DOHH2 (cell line): ENCODE results near the gene IRX4.

Experiments used
- H3F3A ChIP-seq: fragments of 200-600 bp; sonication (generic), shearing (Covaris generic); 2 replicates; pipeline ENCODE4 v1.6.0; 2016; ENCODE audit warnings: antibody characterized with exemption, mild to moderate bottlenecking; ENCODE audit not compliant: control insufficient read depth, insufficient read depth
- H3K27ac ChIP-seq: fragments of 200-600 bp; sonication (generic); 2 replicates; pipeline ENCODE4 v1.5.1; 2014; ENCODE audit warnings: low read depth, mild to moderate bottlenecking, low read length, moderate library complexity
- H3K27me3 ChIP-seq: fragments of 200-600 bp; sonication (generic); 2 replicates; pipeline ENCODE4 v1.6.1; 2014; ENCODE audit warnings: mild to moderate bottlenecking, low read length, mixed read lengths; ENCODE audit not compliant: control insufficient read depth
- H3K36me3 ChIP-seq: fragments of 200-600 bp; sonication (generic); 2 replicates; pipeline ENCODE4 v1.6.1; 2014; ENCODE audit warnings: mild to moderate bottlenecking, low read length, moderate library complexity, mixed read lengths; ENCODE audit not compliant: control insufficient read depth
- H3K4me1 ChIP-seq: fragments of 200-600 bp; sonication (generic); 2 replicates; pipeline ENCODE4 v1.6.1; 2014; ENCODE audit warnings: mild to moderate bottlenecking, low read length, mixed read lengths; ENCODE audit not compliant: control insufficient read depth
- H3K4me2 ChIP-seq: fragments of 200-600 bp; sonication (generic); 2 replicates; pipeline ENCODE4 v1.6.0; 2014; ENCODE audit warnings: mild to moderate bottlenecking, low read length, moderate library complexity
- H3K4me3 ChIP-seq: fragments of 200-600 bp; sonication (generic); 2 replicates; pipeline ENCODE4 v1.5.1; 2014; ENCODE audit warnings: mild to moderate bottlenecking, low read length, mixed read lengths
- H3K79me2 ChIP-seq: fragments of 200-600 bp; sonication (generic); 2 replicates; pipeline ENCODE4 v1.6.1; 2014; ENCODE audit warnings: mild to moderate bottlenecking, low read length, mixed read lengths; ENCODE audit not compliant: control insufficient read depth
- H3K9me2 ChIP-seq: fragments of 200-600 bp; sonication (generic); replicated peaks from 2 replicates; pipeline ENCODE4 v1.6.1; 2014; ENCODE audit warnings: mild to moderate bottlenecking, low read length, mixed read lengths; ENCODE audit not compliant: control insufficient read depth
- H3K9me3 ChIP-seq: fragments of 200-600 bp; sonication (generic); 2 replicates; pipeline ENCODE4 v1.6.1; 2014; ENCODE audit warnings: antibody characterized with exemption, low read length, mixed read lengths; ENCODE audit not compliant: control insufficient read depth, insufficient read depth
- H4K20me1 ChIP-seq: fragments of 200-600 bp; sonication (generic); 2 replicates; pipeline ENCODE4 v1.6.0; 2014; ENCODE audit warnings: low read depth, mild to moderate bottlenecking, antibody characterized with exemption, low read length, moderate library complexity; ENCODE audit not compliant: control insufficient read depth, insufficient read depth
- EZH2phosphoT487 ChIP-seq: fragments of 200-600 bp; sonication (generic); IDR thresholded peaks from 2 replicates; pipeline ENCODE4 v1.6.1; 2017; ENCODE audit warnings: borderline replicate concordance, mild to moderate bottlenecking, antibody characterized with exemption, low read length, moderate library complexity, mixed read lengths
- TF ChIP-seq, protein P1 (sequence below): fragments of 200-600 bp; sonication (generic); IDR thresholded peaks from one replicate; pipeline ENCODE4 v1.5.1; 2014; ENCODE audit warnings: antibody characterized with exemption, mild to moderate bottlenecking, low read depth, low read length; ENCODE audit not compliant: poor library complexity, severe bottlenecking

The IRX4 gene

DNA sequence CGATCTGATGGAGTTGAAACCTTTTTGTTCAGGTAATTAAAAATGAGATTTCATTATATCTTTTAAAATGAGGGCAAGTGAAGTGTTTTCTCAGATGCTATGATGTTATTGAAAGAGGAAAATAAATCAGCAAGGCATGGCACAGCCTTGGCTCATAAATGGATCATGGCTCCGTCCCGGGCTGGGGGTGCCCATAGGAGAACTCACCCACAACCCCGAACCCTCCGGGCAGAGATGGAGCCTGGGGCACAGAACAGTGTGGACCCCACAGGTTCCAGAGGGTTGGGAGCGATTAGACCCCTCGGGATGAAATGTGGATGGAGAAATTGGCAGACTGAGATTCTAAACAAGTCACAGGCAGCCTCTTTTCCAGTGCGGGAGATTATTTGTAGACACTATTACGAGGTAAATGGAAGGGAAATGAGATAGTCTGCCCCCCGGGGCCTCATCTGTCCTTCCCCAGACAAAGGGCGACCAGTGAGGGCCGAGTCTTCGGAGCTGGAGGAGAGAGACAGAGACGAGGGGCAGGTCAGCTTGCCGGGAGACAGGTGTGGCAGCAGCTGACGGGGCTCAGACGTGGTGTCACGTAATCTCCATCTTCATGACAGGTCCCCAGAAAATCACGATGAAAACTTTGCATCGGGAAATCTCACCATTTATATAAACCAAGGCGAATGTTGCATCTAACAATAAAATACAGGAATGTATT is 47.9 kb downstream of the IRX4 start:
- Histone ChIP-seq H3F3A (peaks cover 2% of the 10 kb centered on the region; the same call in 1 of the 2 replicates), H3K27me3 (no peaks in the 10 kb centered on the region), H3K9me3 (no peaks in the 10 kb centered on the region)

DNA sequence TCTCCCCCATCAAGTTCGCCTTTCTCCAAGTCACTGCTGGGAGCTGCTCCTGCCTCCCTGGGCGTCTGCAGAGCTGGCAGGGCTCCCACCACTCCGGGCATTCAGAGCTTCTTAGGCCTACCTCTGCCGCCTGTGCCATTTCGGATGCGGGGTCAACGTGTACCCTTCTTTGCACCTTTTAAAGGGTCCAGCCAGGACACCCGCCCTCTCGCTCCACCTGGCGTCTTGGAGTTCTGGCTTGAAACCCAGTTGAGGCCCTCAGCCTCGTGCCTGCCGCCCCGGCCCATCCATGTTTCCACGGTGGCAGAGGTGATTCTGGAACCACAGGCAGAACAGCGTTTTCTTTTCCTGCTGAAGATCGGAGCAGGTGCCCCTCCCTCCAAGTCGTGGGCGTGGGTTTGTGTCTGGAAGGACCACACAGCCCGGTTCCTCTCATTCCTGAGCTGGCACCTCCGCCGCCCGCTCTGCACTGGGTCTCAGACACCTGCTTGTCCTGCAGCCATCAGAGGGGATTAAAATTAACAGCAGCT is 48.6 kb downstream of the IRX4 start:
- Histone ChIP-seq H3K4me1 (no peaks in the 10 kb centered on the region), H3K27ac (no peak overlapping the region), H3K4me2 (no peak overlapping the region), H3K4me3 (no peak overlapping the region), H3K27me3 (no peaks in the 10 kb centered on the region), H3K9me3 (no peaks in the 10 kb centered on the region), H3F3A (peaks cover 2% of the 10 kb centered on the region; the same call in 1 of the 2 replicates), H3K36me3 (no peaks in the 10 kb centered on the region), H3K79me2 (no peaks in the 10 kb centered on the region), H3K9me2 (no peaks in the 10 kb centered on the region), H4K20me1 (no peaks in the 10 kb centered on the region)
- TF ChIP-seq, protein P1, sequence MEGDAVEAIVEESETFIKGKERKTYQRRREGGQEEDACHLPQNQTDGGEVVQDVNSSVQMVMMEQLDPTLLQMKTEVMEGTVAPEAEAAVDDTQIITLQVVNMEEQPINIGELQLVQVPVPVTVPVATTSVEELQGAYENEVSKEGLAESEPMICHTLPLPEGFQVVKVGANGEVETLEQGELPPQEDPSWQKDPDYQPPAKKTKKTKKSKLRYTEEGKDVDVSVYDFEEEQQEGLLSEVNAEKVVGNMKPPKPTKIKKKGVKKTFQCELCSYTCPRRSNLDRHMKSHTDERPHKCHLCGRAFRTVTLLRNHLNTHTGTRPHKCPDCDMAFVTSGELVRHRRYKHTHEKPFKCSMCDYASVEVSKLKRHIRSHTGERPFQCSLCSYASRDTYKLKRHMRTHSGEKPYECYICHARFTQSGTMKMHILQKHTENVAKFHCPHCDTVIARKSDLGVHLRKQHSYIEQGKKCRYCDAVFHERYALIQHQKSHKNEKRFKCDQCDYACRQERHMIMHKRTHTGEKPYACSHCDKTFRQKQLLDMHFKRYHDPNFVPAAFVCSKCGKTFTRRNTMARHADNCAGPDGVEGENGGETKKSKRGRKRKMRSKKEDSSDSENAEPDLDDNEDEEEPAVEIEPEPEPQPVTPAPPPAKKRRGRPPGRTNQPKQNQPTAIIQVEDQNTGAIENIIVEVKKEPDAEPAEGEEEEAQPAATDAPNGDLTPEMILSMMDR: no peak
- no peak for TF ChIP-seq EZH2phosphoT487

More for the DNA sequence above, 47.9 kb downstream of the IRX4 start:
- Histone ChIP-seq H4K20me1 (no peaks in the 10 kb centered on the region), H3K79me2 (no peaks in the 10 kb centered on the region), H3K4me3 (no peak overlapping the region), H3K4me2 (no peak overlapping the region), H3K27ac (no peak overlapping the region), H3K9me2 (no peaks in the 10 kb centered on the region), H3K36me3 (no peaks in the 10 kb centered on the region), H3K4me1 (no peaks in the 10 kb centered on the region)
- TF ChIP-seq EZH2phosphoT487: no peak
- TF ChIP-seq, protein P1: no peak

DNA sequence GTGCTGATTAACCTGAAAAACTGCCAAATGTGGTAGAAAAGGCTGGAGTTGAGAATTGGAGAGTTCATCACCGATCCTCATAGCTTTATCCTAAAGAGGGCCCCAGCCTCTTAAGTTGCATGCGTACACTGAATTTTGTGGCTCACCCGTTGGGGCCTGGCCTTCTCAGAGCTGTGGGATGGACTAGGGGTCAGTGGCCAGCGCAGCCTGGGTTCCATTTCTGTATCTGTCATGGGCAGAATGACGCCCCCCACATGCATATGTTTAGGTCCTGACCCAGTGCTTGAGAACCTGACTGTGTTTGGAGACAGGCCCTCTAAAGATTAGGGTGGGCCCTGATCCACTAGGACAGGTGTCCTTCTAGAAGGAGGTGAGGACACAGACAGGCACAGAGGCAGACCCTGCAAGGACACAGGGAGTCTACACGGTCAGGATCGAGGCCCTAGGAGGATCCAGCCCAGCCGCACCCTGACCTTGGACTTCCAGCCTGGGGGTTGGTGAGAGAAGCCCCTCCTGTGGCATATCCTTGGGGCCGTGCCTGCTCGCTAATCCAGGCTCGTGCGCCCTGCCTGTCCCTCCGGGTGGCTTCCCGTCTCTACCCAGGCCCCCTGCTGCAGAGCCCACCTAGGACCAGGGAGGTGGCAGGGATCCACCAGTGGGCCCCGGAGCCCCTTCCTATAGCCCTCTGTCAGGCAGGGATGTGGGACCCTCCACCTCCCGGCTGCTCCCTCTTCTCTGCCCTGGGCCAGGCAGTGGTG is 49.3 kb downstream of the IRX4 start:
- Histone ChIP-seq H3F3A (peaks cover 2% of the 10 kb centered on the region; the same call in 1 of the 2 replicates), H3K36me3 (no peaks in the 10 kb centered on the region; the same call in 1 of the 2 replicates), H3K79me2 (no peaks in the 10 kb centered on the region), H3K4me3 (no peak overlapping the region), H3K4me2 (no peak overlapping the region), H4K20me1 (no peaks in the 10 kb centered on the region), H3K9me2 (no peaks in the 10 kb centered on the region), H3K27ac (no peak overlapping the region), H3K9me3 (no peaks in the 10 kb centered on the region), H3K27me3 (no peaks in the 10 kb centered on the region), H3K4me1 (no peaks in the 10 kb centered on the region)
- TF ChIP-seq, protein P1: no peak
- TF ChIP-seq EZH2phosphoT487: no peak
